HepG2 (cell line): ENCODE data around the gene CMPK1. TPM values are rescaled to one million over a fixed set of nuclear protein-coding genes. Genes with fewer than 3 reads are reported as not detected.

Source experiments
- BATF2 ChIP-seq: sonication (generic); formaldehyde crosslinking; IDR thresholded peaks from 2 replicates; pipeline ENCODE4 v1.8.0; 2022; ENCODE audit warnings: mild to moderate bottlenecking, missing genetic modification reagents, moderate library complexity
- CHD4 ChIP-seq: fragments of 200-600 bp; sonication (generic); IDR thresholded peaks from 2 replicates; pipeline ENCODE4 v1.7.0; 2017; ENCODE audit warnings: mild to moderate bottlenecking, low read length, borderline replicate concordance
- DNMT1 ChIP-seq: sonication (generic); formaldehyde crosslinking; IDR thresholded peaks from 2 replicates; pipeline ENCODE4 v1.5.1; 2020; ENCODE audit warnings: mild to moderate bottlenecking, missing genetic modification reagents
- FLYWCH1 ChIP-seq: sonication (generic); formaldehyde crosslinking; IDR thresholded peaks from 2 replicates; pipeline ENCODE4 v1.8.1; 2023; ENCODE audit warnings: mild to moderate bottlenecking, missing genetic modification reagents
- GFI1 ChIP-seq: sonication (generic); formaldehyde crosslinking; IDR thresholded peaks from 2 replicates; pipeline ENCODE4 v1.5.0; 2020; ENCODE audit warnings: missing genetic modification reagents, mild to moderate bottlenecking, borderline replicate concordance
- RAD21 ChIP-seq: fragments of 450-650 bp; formaldehyde crosslinking; IDR thresholded peaks from 2 replicates; pipeline ENCODE4 v1.5.0; 2020; ENCODE audit warnings: mild to moderate bottlenecking
- REL ChIP-seq: sonication (generic); formaldehyde crosslinking; conservative IDR thresholded peaks from 2 replicates; pipeline ENCODE4 v1.8.0; 2022; ENCODE audit warnings: mild to moderate bottlenecking, missing genetic modification reagents, moderate library complexity
- SAP130 ChIP-seq: IDR thresholded peaks from 2 replicates; pipeline ENCODE4 v1.6.1; 2016; ENCODE audit warnings: low read depth
- SOX13 ChIP-seq, 3 experiments: fragments of 450-650 bp in 1 of 3; sonication (generic) in 1 of 3; formaldehyde crosslinking in 1 of 3; IDR thresholded peaks in 2 of 3; conservative IDR thresholded peaks in 1 of 3; 2 replicates each; pipeline versions ENCODE4 v1.5.0 to v1.6.1; 2016 to 2020; ENCODE audit warnings: antibody characterized with exemption in 1 of 3, mild to moderate bottlenecking in 1 of 3, missing compliant biosample characterization in 1 of 3, missing genetic modification reagents in 1 of 3, moderate library complexity in 1 of 3
- ZFP82 ChIP-seq: sonication (generic); formaldehyde crosslinking; IDR thresholded peaks from 2 replicates; pipeline ENCODE4 v1.5.1; 2020; ENCODE audit warnings: mild to moderate bottlenecking, missing genetic modification reagents, borderline replicate concordance
- ZNF276 ChIP-seq: sonication (generic); formaldehyde crosslinking; IDR thresholded peaks from 2 replicates; pipeline ENCODE4 v1.4.0; 2020; ENCODE audit warnings: mild to moderate bottlenecking, low read depth, missing genetic modification reagents
- ZNF281 ChIP-seq: sonication (generic); formaldehyde crosslinking; IDR thresholded peaks from 2 replicates; pipeline ENCODE4 v1.4.0; 2020; ENCODE audit warnings: missing genetic modification reagents, borderline replicate concordance
- ZNF33B ChIP-seq: sonication (generic); formaldehyde crosslinking; IDR thresholded peaks from 2 replicates; pipeline ENCODE4 v1.5.1; 2020; ENCODE audit warnings: mild to moderate bottlenecking, missing genetic modification reagents
- ZNF605 ChIP-seq: sonication (generic); formaldehyde crosslinking; IDR thresholded peaks from 2 replicates; pipeline ENCODE4 v1.8.0; 2022; ENCODE audit warnings: mild to moderate bottlenecking, missing genetic modification reagents
- ZNF777 ChIP-seq: sonication (generic); formaldehyde crosslinking; IDR thresholded peaks from 2 replicates; pipeline ENCODE4 v1.4.0; 2020; ENCODE audit warnings: missing genetic modification reagents
- ZNF850 ChIP-seq: sonication (generic); formaldehyde crosslinking; conservative IDR thresholded peaks from 2 replicates; pipeline ENCODE4 v1.9.0; 2021; ENCODE audit warnings: mild to moderate bottlenecking, missing genetic modification reagents
- polyA plus RNA-seq, 8 experiments: library from polyadenylated mRNA; depleted of rRNA in 3 of 8; stranded (reverse) in 7 of 8; unstranded in 1 of 8; fragments of >200 nt; fragmentation: Illumina TruSeq in 4 of 8; extraction: Trizol in 4 of 8; gene quantifications; 2 replicates each; pipeline versions ENCODE4 v1.2.1 to v1.2.3, GENCODE V29; 2011 to 2016; ENCODE audit warnings: low read depth in 4 of 8, missing spikeins in 1 of 8, mixed read lengths in 1 of 8; ENCODE audit not compliant: insufficient read depth in 1 of 8
- total RNA-seq, 5 experiments: library from RNA; depleted of rRNA; stranded (reverse); fragments of >200 nt; fragmentation: Illumina TruSeq; extraction: Trizol; gene quantifications; 2 replicates each; pipeline ENCODE4 v1.2.3, GENCODE V29; 2016; ENCODE audit warnings: low read depth in 1 of 5

The CMPK1 gene
- total and polyA plus RNA-seq, 2 of the 13 experiments (the other 11 are each of a cell fraction or from before 2014, with no cell fraction given): 38.3 to 92.0 TPM

GRCh38 chr1:47333922-47334764 lies 553 bp downstream of the CMPK1 start (continued):
- peak; percentile 40; the same call in 1 of the 2 replicates for TF ChIP-seq ZNF276 (CRISPR knock-in tag)
- peak; percentile 31 for TF ChIP-seq RAD21 (CRISPR knock-in tag)
- peak; percentile 81; the same call in 1 of the 2 replicates for TF ChIP-seq ZFP82
- TF ChIP-seq ZNF850 (CRISPR knock-in tag): 0 out of 2 replicates have a peak, but pooled peaks have one; percentile 34
- no peak for TF ChIP-seq FLYWCH1 (CRISPR knock-in tag)
- TF ChIP-seq SOX13 (IDR thresholded peaks at IDR 0.05): no peak
- 0 out of 4 replicates have a peak, but pooled peaks of 1 of the 2 experiments have one; percentile 16 for TF ChIP-seq SOX13 (CRISPR knock-in tag; conservative IDR thresholded peaks at IDR 0.05 in 1 of 2, IDR thresholded peaks at IDR 0.05 in 1 of 2)
- peak; percentile 57 for TF ChIP-seq ZNF605
- TF ChIP-seq BATF2 (CRISPR knock-in tag): 0 out of 2 replicates have a peak, but pooled peaks have one; percentile 57
- TF ChIP-seq DNMT1 (CRISPR knock-in tag): no peak
- no peak for TF ChIP-seq ZNF33B (CRISPR knock-in tag)
- peak; percentile 67 for TF ChIP-seq SAP130 (CRISPR knock-in tag)
- TF ChIP-seq CHD4: 0 out of 2 replicates have a peak, but pooled peaks have one; percentile 4
- peak; percentile 67 for TF ChIP-seq GFI1 (CRISPR knock-in tag)
- peak; percentile 71 for TF ChIP-seq ZNF777
- peak; percentile 65; the same call in 1 of the 2 replicates for TF ChIP-seq REL
- no peak for TF ChIP-seq ZNF281 (CRISPR knock-in tag)
